Endothelial cell (in vitro differentiated cells): ENCODE measurements around the gene LYPD6B. TPM values are rescaled to one million over a fixed set of nuclear protein-coding genes. Genes with fewer than 3 reads are reported as not detected.

Experiments used
- DNase-seq: peaks from one replicate; pipeline ENCODE4 v3.0.0; 2021; ENCODE audit warnings: low spot score
- H3K27ac Mint-ChIP-seq: one replicate; pipeline ENCODE4 v1.8.0; 2021; ENCODE audit warnings: mixed read lengths, inconsistent platforms; ENCODE audit not compliant: unreplicated experiment
- H3K27me3 Mint-ChIP-seq: one replicate; pipeline ENCODE4 v1.8.0; 2021; ENCODE audit warnings: mild to moderate bottlenecking, moderate library complexity, mixed read lengths, inconsistent platforms; ENCODE audit not compliant: unreplicated experiment
- H3K36me3 Mint-ChIP-seq: one replicate; pipeline ENCODE4 v1.8.0; 2021; ENCODE audit warnings: mild to moderate bottlenecking, low read depth, mixed read lengths, inconsistent platforms; ENCODE audit not compliant: unreplicated experiment
- H3K4me1 Mint-ChIP-seq: one replicate; pipeline ENCODE4 v1.8.0; 2021; ENCODE audit warnings: mild to moderate bottlenecking, mixed read lengths, inconsistent platforms; ENCODE audit not compliant: unreplicated experiment
- H3K4me3 Mint-ChIP-seq: one replicate; pipeline ENCODE4 v1.8.0; 2021; ENCODE audit warnings: mild to moderate bottlenecking, mixed read lengths, inconsistent platforms; ENCODE audit not compliant: unreplicated experiment
- H3K9me3 Mint-ChIP-seq: one replicate; pipeline ENCODE4 v1.8.0; 2021; ENCODE audit warnings: mixed read lengths, inconsistent platforms; ENCODE audit not compliant: unreplicated experiment
- CTCF ChIP-seq: fragments of 200-600 bp; sonication (generic); IDR thresholded peaks from one replicate; pipeline ENCODE4 v1.5.0; 2021; ENCODE audit warnings: antibody characterized with exemption; ENCODE audit not compliant: unreplicated experiment
- total RNA-seq: library from RNA; stranded (reverse); fragmentation: NEBNext Ultra II Directional; extraction: Animal tissue kit (Norgen Biotek cat#: 25700); gene quantifications from one replicate; pipeline ENCODE4 v1.2.1, GENCODE V29; 2021; ENCODE audit not compliant: unreplicated experiment

The LYPD6B gene
- total RNA-seq, 1 donor from 2014 or later, result 4.8 TPM

- Mint-ChIP-seq H3K36me3 (no peaks in the 10 kb centered on the region), H3K4me3 (no peak overlapping the region), H3K27ac (no peak overlapping the region), H3K4me1 (peaks cover 8% of the 10 kb centered on the region), H3K9me3 (no peaks in the 10 kb centered on the region), H3K27me3 (no peaks in the 10 kb centered on the region)
- no peak for DNase-seq
- TF ChIP-seq CTCF, result no peak
Measured at GRCh38 chr2:149200109-149200520, 161.6 kb downstream of the LYPD6B start.

GRCh38 chr2:149204686-149205085 lies 166.2 kb downstream of the LYPD6B start:
- Mint-ChIP-seq H3K27me3 (peaks cover 1% of the 10 kb centered on the region), H3K4me1 (peaks cover 21% of the 10 kb centered on the region), H3K9me3 (no peaks in the 10 kb centered on the region), H3K27ac (no peak overlapping the region), H3K4me3 (no peak overlapping the region), H3K36me3 (no peaks in the 10 kb centered on the region)
- TF ChIP-seq CTCF, result no peak
- DNase-seq, result no peak

- no peak overlapping the region for H3K4me3 Mint-ChIP-seq
Measured at GRCh38 chr2:149205143-149205542, 166.6 kb downstream of the LYPD6B start.

GRCh38 chr2:149213764-149214493 lies 175.4 kb downstream of the LYPD6B start:
- Mint-ChIP-seq H3K36me3 (no peaks in the 10 kb centered on the region), H3K27me3 (no peaks in the 10 kb centered on the region), H3K9me3 (no peaks in the 10 kb centered on the region), H3K4me1 (peaks cover 15% of the 10 kb centered on the region), H3K27ac (no peak overlapping the region), H3K4me3 (no peak overlapping the region)
- no peak for TF ChIP-seq CTCF
- DNase-seq, result no peak

More at GRCh38 chr2:149205143-149205542, 166.6 kb downstream of the LYPD6B start:
- peaks cover 23% of the 10 kb centered on the region for H3K4me1 Mint-ChIP-seq
- no peaks in the 10 kb centered on the region for H3K9me3 Mint-ChIP-seq
- TF ChIP-seq CTCF, result no peak
- DNase-seq, result no peak
- H3K36me3 Mint-ChIP-seq, result no peaks in the 10 kb centered on the region
- H3K27me3 Mint-ChIP-seq, result peaks cover 1% of the 10 kb centered on the region
- peak overlapping the region; percentile 55 for H3K27ac Mint-ChIP-seq

- no peak for DNase-seq
- H3K27ac Mint-ChIP-seq, result no peak overlapping the region
- H3K4me3 Mint-ChIP-seq, result no peak overlapping the region
- H3K9me3 Mint-ChIP-seq, result no peaks in the 10 kb centered on the region
- H3K36me3 Mint-ChIP-seq, result no peaks in the 10 kb centered on the region
- TF ChIP-seq CTCF, result no peak
- peaks cover 5% of the 10 kb centered on the region for H3K4me1 Mint-ChIP-seq
- H3K27me3 Mint-ChIP-seq, result peaks cover 2% of the 10 kb centered on the region
Measured at GRCh38 chr2:149218497-149218896, 180.0 kb downstream of the LYPD6B start.
